IMR-90 (cell line): ENCODE results near the gene ART3. TPM values are rescaled to one million over a fixed set of nuclear protein-coding genes. Genes with fewer than 3 reads are reported as not detected.
A peak's percentile ranks its signal among the peaks of the same experiment; 100 is the strongest.

Experiments used
- ATAC-seq: fragments of 200-7000 bp; cut with Tn5 transposase; 2 replicates; pipeline ENCODE4 v1.9.1; 2020; ENCODE audit warnings: low read depth, mild to moderate bottlenecking, moderate library complexity
- BruUV-seq: library from RNA; stranded (reverse); fragments of 400-500 nt; replicated peaks from 2 replicates; lab custom pipeline; 2021; lab: Mats Ljungman, UMichigan
- CTCF ChIA-PET: fragments of 300-600 bp; formaldehyde crosslinking; extraction: SDS; loops from one replicate; lab custom pipeline; 2021; ENCODE audit warnings: antibody characterized with exemption; lab: Yijun Ruan, JAX
- POLR2A ChIA-PET: fragments of 300-600 bp; sonication (Branson Sonifier 250); formaldehyde crosslinking; loops from one replicate; lab custom pipeline; 2022; ENCODE audit warnings: antibody characterized with exemption; ENCODE audit not compliant: unreplicated experiment; lab: Charles Lee
- DNase-seq: peaks from one replicate; pipeline ENCODE4 v3.0.0; 2013
- H2AFZ ChIP-seq: replicated peaks from 2 replicates; pipeline ENCODE3; 2013; ENCODE audit warnings: low read length, mild to moderate bottlenecking; ENCODE audit not compliant: poor library complexity
- H2AK5ac ChIP-seq: 2 replicates; pipeline ENCODE4 v1.6.1; 2013; ENCODE audit warnings: low read depth, low read length, inconsistent platforms
- H2AK9ac ChIP-seq: replicated peaks from 2 replicates; pipeline ENCODE3; 2013; ENCODE audit warnings: mild to moderate bottlenecking, low read depth, low read length, moderate library complexity; ENCODE audit not compliant: poor library complexity
- H2BK120ac ChIP-seq: 2 replicates; pipeline ENCODE4 v1.6.1; 2013; ENCODE audit warnings: low read depth, low read length, inconsistent platforms
- H2BK15ac ChIP-seq: 3 replicates; pipeline ENCODE4 v1.6.1; 2013; ENCODE audit warnings: low read depth, low read length, inconsistent platforms
- H2BK20ac ChIP-seq: 2 replicates; pipeline ENCODE4 v1.6.1; 2013; ENCODE audit warnings: low read depth, mild to moderate bottlenecking, inconsistent platforms, low read length, moderate library complexity
- H2BK5ac ChIP-seq: 2 replicates; pipeline ENCODE4 v1.6.1; 2013; ENCODE audit warnings: mild to moderate bottlenecking, low read depth, low read length, inconsistent platforms; ENCODE audit not compliant: poor library complexity, severe bottlenecking
- H3K14ac ChIP-seq: replicated peaks from 2 replicates; pipeline ENCODE4 v1.6.1; 2013; ENCODE audit warnings: low read depth, low read length, inconsistent platforms
- H3K18ac ChIP-seq: 2 replicates; pipeline ENCODE4 v1.6.1; 2013; ENCODE audit warnings: low read depth, low read length, control low read depth
- H3K23ac ChIP-seq: 2 replicates; pipeline ENCODE4 v1.6.1; 2013; ENCODE audit warnings: low read depth, low read length, inconsistent platforms
- H3K27ac ChIP-seq: 2 replicates; pipeline ENCODE4 v1.5.1; 2013; ENCODE audit warnings: mild to moderate bottlenecking, control low read depth, low read length; ENCODE audit not compliant: insufficient read depth
- H3K27me3 ChIP-seq: 2 replicates; pipeline ENCODE4 v1.6.1; 2013; ENCODE audit warnings: low read length; ENCODE audit not compliant: control insufficient read depth, insufficient read depth
- H3K36me3 ChIP-seq: 2 replicates; pipeline ENCODE4 v1.6.1; 2013; ENCODE audit warnings: low read length, mixed read lengths; ENCODE audit not compliant: control insufficient read depth, insufficient read depth
- H3K4ac ChIP-seq: 2 replicates; pipeline ENCODE4 v1.6.1; 2013; ENCODE audit warnings: low read depth, low read length, inconsistent platforms
- H3K4me1 ChIP-seq: 2 replicates; pipeline ENCODE4 v1.6.1; 2013; ENCODE audit warnings: low read length, mixed read lengths; ENCODE audit not compliant: control insufficient read depth, insufficient read depth
- H3K4me2 ChIP-seq: 2 replicates; pipeline ENCODE4 v1.6.1; 2013; ENCODE audit warnings: low read depth, mild to moderate bottlenecking, control low read depth, low read length, moderate library complexity
- H3K4me3 ChIP-seq: 2 replicates; pipeline ENCODE4 v1.5.1; 2013; ENCODE audit warnings: low read depth, mild to moderate bottlenecking, control low read depth, low read length, moderate library complexity; ENCODE audit not compliant: insufficient read depth
- H3K56ac ChIP-seq: 2 replicates; pipeline ENCODE4 v1.6.1; 2013; ENCODE audit warnings: low read length, inconsistent platforms; ENCODE audit not compliant: insufficient read depth; ENCODE audit errors: extremely low read depth
- H3K79me1 ChIP-seq, 2 experiments: 2 replicates each; pipeline ENCODE4 v1.6.1; 2013; ENCODE audit warnings: low read length in 2 of 2, inconsistent platforms in 1 of 2, low read depth in 1 of 2
- H3K9ac ChIP-seq: 2 replicates; pipeline ENCODE4 v1.6.1; 2013; ENCODE audit warnings: low read depth, low read length, control low read depth
- H3K9me1 ChIP-seq: 2 replicates; pipeline ENCODE4 v1.6.1; 2013; ENCODE audit warnings: low read length, inconsistent platforms; ENCODE audit not compliant: insufficient read depth
- H3K9me3 ChIP-seq: 2 replicates; pipeline ENCODE4 v1.6.1; 2013; ENCODE audit warnings: low read length; ENCODE audit not compliant: control insufficient read depth, insufficient read depth
- H4K20me1 ChIP-seq: 2 replicates; pipeline ENCODE4 v1.6.1; 2013; ENCODE audit warnings: low read length, inconsistent platforms; ENCODE audit not compliant: insufficient read depth
- H4K5ac ChIP-seq: 2 replicates; pipeline ENCODE4 v1.6.1; 2013; ENCODE audit warnings: mild to moderate bottlenecking, low read depth, low read length, control low read depth
- H4K8ac ChIP-seq, 2 experiments: 2 replicates each; pipeline ENCODE4 v1.6.1; 2013; ENCODE audit warnings: low read depth in 2 of 2, low read length in 2 of 2, control low read depth in 1 of 2, inconsistent platforms in 1 of 2
- H4K91ac ChIP-seq: 2 replicates; pipeline ENCODE4 v1.6.1; 2013; ENCODE audit warnings: low read depth, low read length, inconsistent platforms; ENCODE audit not compliant: insufficient read depth
- MAFK ChIP-seq: IDR thresholded peaks from 2 replicates; pipeline ENCODE4 v1.6.1; 2012; ENCODE audit warnings: low read depth, low read length, improper control_type of control experiment
- WGBS, 2 experiments: methylation state at CpG; one replicate each; pipeline versions ENCODE4 v1.1.5 to v1.1.7; 2013; ENCODE audit warnings: missing lambda C conversion rate in 2 of 2; ENCODE audit not compliant: insufficient read length in 1 of 2; ENCODE audit errors: extremely low coverage in 2 of 2; 5-methylcytosine and 5-hydroxymethylcytosine counted together
- dilution Hi-C: fragments of 300-500 bp; cut with HindIII; formaldehyde crosslinking; loops from one replicate; pipeline ENCODE4 v1.14.3; 2018; ENCODE audit warnings: low sequenced_read_pairs; ENCODE audit not compliant: unreplicated experiment
- in situ Hi-C: fragments of 300-500 bp; cut with MboI; formaldehyde crosslinking; loops from 3 replicates; pipeline ENCODE4 v1.14.3; 2019; ENCODE audit warnings: low sequenced_read_pairs, inconsistent platforms, mixed read lengths
- intact Hi-C: fragments of 100-400 bp; cut with micrococcal nuclease; formaldehyde crosslinking; loops from 2 replicates; pipeline ENCODE4 v1.10.0; 2022
- polyA plus RNA-seq, 3 experiments: library from polyadenylated mRNA; depleted of rRNA; stranded (reverse); fragments of >200 nt; gene quantifications; 2 replicates each; pipeline ENCODE4 v1.2.3, GENCODE V29; 2012; ENCODE audit warnings: low replicate concordance in 1 of 3
- total RNA-seq: library from RNA; depleted of rRNA; stranded (reverse); fragments of >200 nt; gene quantifications from 2 replicates; pipeline ENCODE4 v1.2.3, GENCODE V29; 2012
- TF ChIP-seq, protein P1 (sequence below): fragments of 150-350 bp; IDR thresholded peaks from 2 replicates; pipeline ENCODE4 v1.6.1; 2016; ENCODE audit warnings: low read depth, mild to moderate bottlenecking, low read length, moderate library complexity, borderline replicate concordance

ART3 gene
- total and polyA plus RNA-seq, 2 of the 4 experiments (the other 2 are of a cell fraction): 0.15 TPM; not detected in 1

DNA sequence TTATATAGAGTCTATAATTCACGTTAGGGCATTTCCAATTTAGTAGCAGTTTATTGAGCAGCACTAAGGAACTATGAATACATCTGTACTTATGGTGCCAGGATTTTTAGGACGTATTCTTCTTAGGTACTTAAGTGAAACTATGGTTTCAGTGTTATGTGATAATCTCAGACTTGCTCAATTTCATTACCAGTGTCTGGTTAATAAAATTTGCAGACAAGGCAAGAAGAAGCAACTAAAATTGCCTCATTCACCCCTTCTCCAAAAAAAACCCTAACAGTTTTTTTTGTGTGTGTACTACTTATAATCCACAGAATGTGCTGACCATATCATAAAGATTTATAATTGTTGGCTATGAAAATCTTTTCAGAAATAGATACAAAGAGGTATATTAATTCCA lies 45.2 kb upstream of the ART3 start:
- no peak overlapping the region for H2BK5ac ChIP-seq
- no peaks in the 10 kb centered on the region for H3K79me1 ChIP-seq
- intact Hi-C loops (loop anchor here (2.0 kb wide), 1 partner anchor 16 kb away; no protein-coding TSS in a partner anchor), dilution Hi-C loops (no loop called here), in situ Hi-C loops (no loop called here)
- no peaks in the 10 kb centered on the region for H3K9me1 ChIP-seq
- BruUV-seq: no TSS peak
- peak; percentile 11; the same call in 1 of the 2 replicates for TF ChIP-seq MAFK
- TF ChIP-seq, protein P1, sequence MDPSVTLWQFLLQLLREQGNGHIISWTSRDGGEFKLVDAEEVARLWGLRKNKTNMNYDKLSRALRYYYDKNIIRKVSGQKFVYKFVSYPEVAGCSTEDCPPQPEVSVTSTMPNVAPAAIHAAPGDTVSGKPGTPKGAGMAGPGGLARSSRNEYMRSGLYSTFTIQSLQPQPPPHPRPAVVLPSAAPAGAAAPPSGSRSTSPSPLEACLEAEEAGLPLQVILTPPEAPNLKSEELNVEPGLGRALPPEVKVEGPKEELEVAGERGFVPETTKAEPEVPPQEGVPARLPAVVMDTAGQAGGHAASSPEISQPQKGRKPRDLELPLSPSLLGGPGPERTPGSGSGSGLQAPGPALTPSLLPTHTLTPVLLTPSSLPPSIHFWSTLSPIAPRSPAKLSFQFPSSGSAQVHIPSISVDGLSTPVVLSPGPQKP: no peak
- no peak overlapping the region for H2BK120ac ChIP-seq
- H3K9me3 ChIP-seq: no peaks in the 10 kb centered on the region
- no peak overlapping the region for H3K4me2 ChIP-seq
- H3K4me1 ChIP-seq: no peaks in the 10 kb centered on the region
- ChIA-PET POLR2A (no interaction called here), CTCF (no interaction called here)
- no peak overlapping the region for H2AK9ac ChIP-seq
- H3K14ac ChIP-seq: no peak overlapping the region
- no peak overlapping the region for H3K18ac ChIP-seq
- no peak overlapping the region for H2BK20ac ChIP-seq
- H2AFZ ChIP-seq: no peak overlapping the region
- H3K23ac ChIP-seq: no peak overlapping the region
- no peak overlapping the region for H4K8ac ChIP-seq
- H4K5ac ChIP-seq: no peak overlapping the region
- no CpG with 5 or more reads among the region's 2 CpGs for WGBS, 2 experiments
- peaks cover 3% of the 10 kb centered on the region; the same call in 1 of the 2 replicates for H3K27me3 ChIP-seq
- no peak overlapping the region for H2AK5ac ChIP-seq
- no peaks in the 10 kb centered on the region for H3K36me3 ChIP-seq
- no peak overlapping the region for H3K4ac ChIP-seq
- no peak overlapping the region for H4K91ac ChIP-seq
- H2BK15ac ChIP-seq: no peak overlapping the region
- no peak for DNase-seq
- H3K9ac ChIP-seq: no peak overlapping the region
- no peak for ATAC-seq
- H3K56ac ChIP-seq: no peak overlapping the region
- H3K27ac ChIP-seq: no peak overlapping the region
- no peaks in the 10 kb centered on the region for H4K20me1 ChIP-seq
- no peak overlapping the region for H3K4me3 ChIP-seq
